ENCODE measurements around the gene TBL1XR1. TPM values are rescaled to one million over a fixed set of nuclear protein-coding genes. Genes with fewer than 3 reads are reported as not detected.
"Not testable (repeated sequence)": the region's sequence is repeated elsewhere in the genome, so short reads cannot be mapped to it uniquely, and the experiment has no call there.

The TBL1XR1 gene
- total RNA-seq, 2 donors from 2014 or later = 126 to 146 TPM

DNA sequence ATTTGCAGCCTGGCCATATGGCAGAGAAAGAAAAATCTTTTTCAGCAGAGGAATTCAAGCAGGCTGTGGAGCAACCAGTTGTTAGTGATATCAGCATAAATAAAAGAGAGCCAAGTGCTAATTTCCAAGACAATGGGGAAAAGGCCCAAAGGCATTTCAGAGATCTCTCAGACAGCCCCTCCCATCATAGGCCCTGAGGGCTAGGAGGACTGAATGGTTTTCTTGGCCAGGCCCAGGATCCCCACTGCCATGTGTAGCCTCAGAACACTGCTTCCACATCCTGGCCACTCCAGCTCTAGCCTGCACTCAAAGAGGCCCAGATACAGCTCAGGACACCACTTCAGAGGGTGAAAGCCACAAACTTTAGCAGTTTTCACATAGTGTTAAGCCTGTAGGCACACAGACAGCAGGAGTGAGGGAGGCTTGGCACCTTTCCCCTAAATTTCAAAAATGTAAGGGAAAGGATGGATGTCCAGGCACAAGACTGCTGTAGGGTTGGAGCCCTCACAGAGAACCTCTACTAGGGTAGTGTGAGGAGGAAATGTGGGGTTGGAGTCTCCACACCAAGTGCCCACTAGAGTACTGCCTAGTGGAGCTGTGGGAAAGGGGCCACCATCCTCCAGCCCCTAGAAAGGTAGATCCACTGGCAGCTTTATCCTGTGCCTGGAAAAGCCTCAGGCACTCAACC is 191.4 kb downstream of the TBL1XR1 start:
- no peak for DNase-seq (ENCODE audit: low spot score)
- intact Hi-C loops (cut with DNase I) = no loop called here

DNA sequence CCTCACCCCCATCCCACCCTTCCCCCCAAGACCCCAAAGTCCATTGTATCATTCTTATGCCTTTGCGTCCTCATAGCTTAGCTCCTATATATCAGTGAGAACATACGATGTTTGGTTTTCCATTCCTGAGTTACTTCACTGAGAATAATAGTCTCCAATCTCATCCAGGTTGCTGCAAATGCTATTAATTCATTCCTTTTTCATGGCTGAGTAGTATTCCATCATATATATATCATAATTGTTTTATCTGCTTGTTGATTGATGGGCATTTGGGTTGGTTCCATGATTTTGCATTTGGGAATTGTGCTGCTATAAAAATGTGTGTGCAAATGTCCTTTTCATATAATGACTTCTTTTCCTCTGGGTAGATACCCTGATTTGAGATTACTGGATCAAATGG is 197.1 kb downstream of the TBL1XR1 start:
- DNase-seq (ENCODE audit: low spot score); intact Hi-C loops (cut with DNase I): not testable (repeated sequence)

DNA sequence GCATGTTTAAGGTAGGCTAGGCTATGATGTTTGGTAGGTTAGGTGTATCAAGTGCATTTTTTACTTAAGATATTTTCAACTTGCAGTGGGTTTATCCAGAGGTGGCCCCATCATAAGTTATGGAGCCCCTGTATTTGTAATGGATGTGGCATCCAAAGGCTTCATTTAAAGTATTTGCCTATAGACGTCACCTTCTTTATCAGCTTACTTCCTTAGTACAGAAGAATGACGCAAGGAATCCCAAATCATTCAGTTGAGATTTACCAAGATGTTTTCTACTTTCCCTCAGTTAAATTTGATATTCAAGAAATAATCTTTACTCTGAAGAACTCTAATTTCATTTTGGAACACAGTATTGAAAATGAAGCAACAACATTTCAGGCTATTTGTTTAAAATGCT is 201.3 kb downstream of the TBL1XR1 start:
- intact Hi-C loops (cut with DNase I) = no loop called here

DNA sequence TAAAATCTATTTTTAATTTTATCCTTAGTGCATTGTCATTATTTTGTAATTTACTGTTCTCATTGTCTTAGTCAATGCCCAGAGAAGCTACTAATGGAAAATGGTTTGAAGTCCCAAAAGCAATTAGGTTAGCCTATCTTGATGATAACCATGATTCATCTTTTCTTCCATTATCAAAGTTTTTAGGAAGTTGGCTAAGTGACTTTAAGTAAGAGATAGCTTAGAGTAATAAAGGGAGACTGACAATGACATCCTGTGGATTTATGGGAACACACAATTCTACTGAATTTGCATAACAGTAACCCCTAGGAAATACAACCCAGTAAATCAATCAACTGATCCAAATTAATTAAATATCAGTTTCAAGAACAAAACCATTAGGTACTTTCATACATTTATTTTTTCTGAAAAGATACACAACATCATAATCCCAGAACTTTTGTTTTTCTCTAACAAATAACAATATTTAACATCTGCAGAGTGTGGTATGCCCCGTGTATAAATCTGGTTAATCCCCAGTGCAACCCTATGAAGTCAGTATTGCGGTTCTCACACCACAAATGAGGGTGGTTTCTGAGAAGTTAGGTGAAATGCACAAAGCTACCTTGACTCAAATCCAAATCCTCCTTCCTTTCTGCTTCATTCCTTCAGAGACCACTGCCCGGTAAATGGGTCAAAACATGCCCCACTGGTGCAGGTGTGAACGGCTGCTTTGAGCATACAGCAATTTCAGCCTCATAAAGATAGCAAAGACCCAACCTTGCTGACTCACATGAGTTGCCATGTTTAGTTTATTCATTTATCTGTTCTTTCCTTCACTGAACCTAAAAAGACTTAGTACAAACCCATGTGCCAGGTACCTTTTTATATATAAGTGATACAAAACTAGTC is 202.1 kb downstream of the TBL1XR1 start:
- DNase-seq (ENCODE audit: low spot score) = no peak
- intact Hi-C loops (cut with DNase I) = no loop called here

More for the DNA sequence above, 201.3 kb downstream of the TBL1XR1 start:
- no peak for DNase-seq (ENCODE audit: low spot score)

DNA sequence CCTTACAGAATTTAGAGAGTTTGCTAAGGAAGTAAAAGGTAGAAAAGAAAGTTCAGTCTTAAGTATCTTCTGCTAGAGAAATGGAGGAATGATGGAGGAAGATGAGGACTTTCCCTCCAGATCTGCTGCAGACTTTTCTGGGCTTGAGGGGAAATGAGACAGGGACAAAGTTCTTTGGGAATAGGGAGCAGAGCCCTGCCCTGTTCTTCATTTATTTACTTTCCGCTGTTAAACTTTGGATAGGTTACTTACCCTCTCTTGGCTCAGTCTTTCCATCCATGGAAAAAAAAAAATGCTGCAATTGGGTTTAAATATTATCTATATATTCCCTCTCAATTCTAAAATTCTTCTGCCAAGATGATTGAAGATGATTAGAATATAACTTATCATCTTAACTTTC is 202.9 kb downstream of the TBL1XR1 start:
- intact Hi-C loops (cut with DNase I) = no loop called here
- DNase-seq (ENCODE audit: low spot score) = no peak

DNA sequence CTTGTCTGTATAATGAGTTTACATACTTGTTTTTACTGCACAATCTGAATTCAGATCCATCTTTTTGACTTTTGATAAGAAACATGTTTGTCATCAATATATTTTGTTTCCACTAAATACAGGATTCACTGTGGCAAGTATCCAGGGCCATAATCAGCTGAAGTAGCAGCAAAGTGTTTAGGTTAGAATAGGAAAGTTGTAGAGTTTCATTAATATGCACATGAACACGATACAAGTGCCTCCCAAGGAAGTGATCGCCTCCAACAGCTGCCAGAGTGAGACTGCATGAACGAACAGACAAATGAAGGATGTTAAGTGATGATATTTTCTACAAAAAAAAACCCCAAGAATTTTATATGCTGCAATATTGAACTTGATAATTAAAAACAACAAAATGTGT is 204.3 kb downstream of the TBL1XR1 start:
- intact Hi-C loops (cut with DNase I) = no loop called here
- DNase-seq (ENCODE audit: low spot score) = no peak

DNA sequence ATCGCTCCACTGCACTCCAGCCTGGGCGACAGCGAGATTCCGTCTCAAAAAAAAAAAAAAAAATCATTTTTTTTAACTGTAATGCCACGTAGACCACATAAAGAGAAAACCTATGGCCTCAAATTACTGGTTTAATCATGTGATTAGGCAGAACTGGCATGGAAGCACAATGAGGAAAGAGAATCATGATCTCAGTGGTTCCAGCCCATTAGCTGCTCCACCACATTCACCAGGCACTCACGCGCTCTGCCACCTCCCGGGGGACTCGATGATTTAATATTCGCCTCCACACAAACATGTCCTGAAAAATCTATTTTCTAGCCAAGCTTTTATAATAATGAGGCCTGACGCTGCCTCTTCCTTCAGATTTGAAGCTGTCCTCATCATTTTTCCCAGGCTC is 204.7 kb downstream of the TBL1XR1 start:
- DNase-seq (ENCODE audit: low spot score) = no peak
- intact Hi-C loops (cut with DNase I) = no loop called here

DNA sequence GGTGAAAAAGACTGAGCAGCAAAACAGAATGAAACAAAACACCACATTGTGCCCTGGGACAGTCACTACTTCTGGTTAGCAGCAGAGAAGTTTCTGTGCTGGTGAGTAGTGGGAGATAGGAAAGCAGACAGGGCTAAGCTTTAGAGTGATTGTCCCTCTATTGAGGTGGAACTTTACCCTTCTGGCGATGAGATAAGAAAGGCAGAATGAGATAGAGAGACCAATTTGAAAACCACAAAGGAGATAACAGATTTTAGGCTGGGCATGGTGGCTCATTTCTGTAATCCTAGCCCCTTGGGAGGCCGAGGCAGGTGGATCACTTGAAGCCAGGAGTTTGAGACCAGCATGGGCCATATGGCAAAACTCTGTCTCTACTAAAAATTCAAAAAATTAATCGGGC is 208.5 kb downstream of the TBL1XR1 start:
- intact Hi-C loops (cut with DNase I) = no loop called here

DNA sequence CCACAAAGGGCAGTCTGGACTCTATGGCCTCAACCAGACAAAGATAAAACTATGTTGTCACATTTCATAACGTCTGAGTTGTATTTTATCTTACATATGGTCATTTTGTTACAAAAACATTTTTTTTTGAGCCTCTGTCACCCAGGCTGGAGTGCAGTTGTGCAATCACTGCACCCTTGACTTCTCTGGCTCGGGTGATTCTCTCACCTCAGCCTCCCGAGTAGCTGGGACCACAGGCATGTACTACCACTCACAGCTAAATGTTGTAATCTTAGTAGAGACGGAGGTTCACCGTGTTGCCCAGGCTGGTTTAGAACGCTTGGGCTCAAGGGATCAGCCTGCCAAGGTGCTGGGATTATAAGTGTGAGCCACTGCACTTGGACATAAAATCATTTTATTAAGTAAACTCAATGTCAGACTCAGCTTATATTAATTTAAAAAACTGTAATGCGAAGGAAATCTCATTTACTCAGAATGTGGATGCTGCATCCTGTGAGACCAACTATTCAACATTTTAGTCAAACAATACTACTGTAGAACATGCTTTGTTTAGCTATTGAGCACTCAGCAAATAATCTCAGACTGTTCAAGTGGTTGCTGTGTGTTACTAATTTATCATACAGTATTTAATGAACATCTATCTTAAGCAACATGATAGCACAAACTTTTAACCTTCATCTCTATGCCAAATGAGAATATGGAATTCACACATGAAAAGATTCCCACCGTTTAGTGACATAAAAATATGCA is 209.2 kb downstream of the TBL1XR1 start:
- intact Hi-C loops (cut with DNase I) = no loop called here
- no peak for DNase-seq (ENCODE audit: low spot score)

More for the DNA sequence above, 208.5 kb downstream of the TBL1XR1 start:
- no peak for DNase-seq (ENCODE audit: low spot score)

DNA sequence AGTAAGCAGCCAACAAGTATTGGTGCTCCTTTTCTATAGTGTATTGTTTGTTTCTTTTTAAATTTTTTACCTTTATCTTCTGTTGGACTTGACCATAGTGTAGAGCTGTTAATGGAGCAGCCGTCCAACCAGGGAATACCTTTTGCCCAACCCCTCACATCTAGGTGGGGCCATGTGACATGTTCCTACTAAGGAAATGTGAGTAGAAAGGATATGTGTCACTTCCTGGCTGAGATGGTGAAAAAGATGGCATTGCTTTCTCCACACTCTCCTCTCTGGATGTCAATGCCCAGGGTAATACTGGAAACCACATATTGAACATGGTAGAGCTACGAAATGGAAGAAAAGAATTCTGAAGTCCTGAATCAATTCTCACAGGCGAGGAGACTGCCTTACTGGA is 218.8 kb downstream of the TBL1XR1 start:
- DNase-seq (ENCODE audit: low spot score) = no peak
- intact Hi-C loops (cut with DNase I) = no loop called here

DNA sequence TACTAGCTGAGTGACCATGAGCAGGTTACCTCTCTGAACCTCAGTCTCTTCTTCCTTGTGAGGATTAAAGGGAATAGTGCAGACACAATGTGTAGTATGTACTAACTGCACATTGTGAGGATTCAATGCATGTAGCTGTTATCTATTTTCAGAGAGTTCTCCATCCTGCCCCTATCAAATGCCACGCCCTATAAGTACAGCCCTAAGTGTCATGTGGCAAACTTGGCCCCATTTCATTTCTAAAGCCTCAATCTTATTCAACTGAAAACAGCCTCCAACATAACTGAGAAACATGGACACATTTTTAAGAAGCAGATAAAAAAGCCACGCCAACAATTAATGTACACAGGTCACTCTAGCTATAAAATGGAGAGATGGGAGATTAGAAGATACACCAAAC is 220.0 kb downstream of the TBL1XR1 start:
- intact Hi-C loops (cut with DNase I) = no loop called here

DNA sequence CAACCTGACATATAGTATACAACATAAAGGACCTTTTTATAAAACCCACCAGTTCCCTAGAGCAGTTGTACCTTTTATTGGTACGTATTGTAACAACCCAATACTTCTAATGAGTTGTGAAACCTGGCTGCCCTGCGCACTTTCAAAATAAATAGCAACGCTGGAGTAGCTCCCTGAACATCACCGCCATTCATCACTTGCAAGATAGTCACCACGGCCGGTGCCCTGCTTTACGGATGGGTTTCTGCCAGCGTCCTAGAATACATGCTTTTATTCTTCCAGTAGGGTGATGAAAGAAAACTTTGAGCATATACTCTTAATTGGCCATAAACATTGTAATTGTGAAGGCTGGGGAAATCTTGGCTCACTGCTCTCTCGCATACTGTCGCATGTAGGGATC is 220.7 kb downstream of the TBL1XR1 start:
- intact Hi-C loops (cut with DNase I) = no loop called here
- no peak for DNase-seq (ENCODE audit: low spot score)

More for the DNA sequence above, 220.0 kb downstream of the TBL1XR1 start:
- no peak for DNase-seq (ENCODE audit: low spot score)

DNA sequence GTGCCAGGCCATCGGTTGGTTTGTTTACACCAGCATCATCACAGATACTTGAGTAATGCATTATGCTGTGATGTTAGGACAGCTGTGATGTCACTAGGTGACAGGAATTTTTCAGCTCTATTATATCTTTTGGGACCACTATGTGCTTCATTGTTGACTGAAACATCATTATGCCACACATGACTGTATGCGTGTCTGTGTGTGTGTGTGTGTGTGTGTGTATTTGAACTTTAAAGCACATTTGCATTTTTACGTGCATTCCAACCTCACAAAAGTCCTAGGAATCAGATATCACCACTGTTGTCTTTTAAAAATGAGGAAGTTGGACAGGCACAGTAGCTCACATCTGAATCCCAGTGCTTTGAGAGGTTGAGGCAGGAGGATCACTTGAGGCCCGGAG is 223.0 kb downstream of the TBL1XR1 start:
- intact Hi-C loops (cut with DNase I) = no loop called here
- DNase-seq (ENCODE audit: low spot score) = no peak

DNA sequence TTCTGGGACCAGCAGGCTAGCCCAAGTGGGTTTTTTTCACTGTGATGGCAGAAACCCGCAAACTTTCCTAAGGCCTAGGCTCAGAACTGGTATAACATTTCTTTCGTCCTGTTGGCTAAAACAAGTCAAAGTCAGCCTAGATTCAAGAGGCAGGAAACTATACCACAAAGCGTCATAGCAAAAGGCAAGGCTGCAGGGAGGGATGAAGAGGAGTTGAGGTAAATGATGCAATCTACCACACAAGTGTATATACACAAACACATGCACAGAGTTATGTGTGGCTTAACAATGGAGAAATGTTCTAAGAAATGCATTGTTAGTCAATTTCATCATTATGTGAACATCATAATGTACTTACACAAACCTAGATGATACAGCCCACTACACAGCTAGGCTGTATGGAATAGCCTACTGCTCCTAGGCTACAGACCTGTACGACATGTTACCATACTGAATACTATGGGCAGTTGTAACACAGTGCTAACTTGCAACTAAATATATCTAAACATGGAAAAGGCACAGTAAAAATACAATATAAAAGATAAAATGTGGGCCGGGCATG is 225.6 kb downstream of the TBL1XR1 start:
- DNase-seq (ENCODE audit: low spot score) = no peak
- intact Hi-C loops (cut with DNase I) = no loop called here

DNA sequence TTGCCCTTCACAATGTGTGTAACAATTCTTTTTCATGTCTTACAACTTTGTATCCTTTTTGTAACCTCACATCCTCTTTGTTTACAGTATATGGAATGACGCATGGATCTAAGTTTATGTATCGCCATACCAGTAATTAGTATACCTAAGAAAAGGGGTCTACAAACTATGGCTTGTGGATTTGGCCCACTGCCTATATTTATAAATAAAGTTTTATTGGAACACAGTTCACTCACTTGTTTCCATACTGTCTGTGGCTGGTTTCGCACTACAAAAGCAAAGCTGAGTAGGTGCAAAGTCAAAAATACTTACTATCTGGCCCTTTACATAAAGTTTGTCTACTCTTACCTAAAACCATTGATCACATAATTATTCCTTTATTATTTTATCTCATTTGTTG is 226.5 kb downstream of the TBL1XR1 start:
- intact Hi-C loops (cut with DNase I) = no loop called here
- no peak for DNase-seq (ENCODE audit: low spot score)

DNA sequence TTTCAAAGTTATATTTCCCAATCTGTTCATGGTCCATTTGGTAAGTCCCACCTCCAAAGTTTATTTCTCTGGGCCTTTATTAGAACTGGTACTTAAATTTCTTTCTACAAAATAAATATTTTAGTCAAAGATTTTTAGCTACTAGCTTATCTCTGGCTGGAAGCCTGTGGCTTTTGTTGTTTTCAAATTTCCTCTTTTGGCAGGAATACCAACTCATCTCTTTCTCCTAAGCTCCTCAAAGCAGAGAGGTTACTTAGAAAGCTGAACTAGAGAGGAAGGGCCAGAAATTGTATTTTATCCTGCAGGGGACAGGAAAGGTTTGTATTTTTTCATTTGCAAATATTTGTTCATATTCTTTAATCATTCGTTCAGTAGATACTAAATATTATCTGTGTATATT is 227.8 kb downstream of the TBL1XR1 start:
- intact Hi-C loops (cut with DNase I) = no loop called here
- no peak for DNase-seq (ENCODE audit: low spot score)

Data from posterior vena cava (tissue), 2 donors.